GM21381 (cell line): ENCODE results near the gene TTPAL.
"Not testable (repeated sequence)": the region's sequence is repeated elsewhere in the genome, so short reads cannot be mapped to it uniquely, and the experiment has no call there.

Source experiments
- ATAC-seq: cut with Tn5 transposase; IDR thresholded peaks from one replicate; pipeline ENCODE4 v1.9.1; 2021; ENCODE audit warnings: mild to moderate bottlenecking, moderate library complexity; ENCODE audit not compliant: unreplicated experiment

The TTPAL gene

GRCh38 chr20:44467289-44467883 lies 8.3 kb upstream of the TTPAL start:
- ATAC-seq, result no peak

GRCh38 chr20:44468044-44468782 lies 7.5 kb upstream of the TTPAL start:
- no peak for ATAC-seq

GRCh38 chr20:44470327-44470726 lies 5.3 kb upstream of the TTPAL start:
- ATAC-seq, result no peak

- no peak for ATAC-seq
These were observed 4.2 kb upstream of the TTPAL start for GRCh38 chr20:44471481-44471882.

GRCh38 chr20:44472283-44472682 lies 3.4 kb upstream of the TTPAL start:
- ATAC-seq, result not testable (repeated sequence)

GRCh38 chr20:44475372-44475693 lies 341 bp upstream of the TTPAL start:
- no peak for ATAC-seq

GRCh38 chr20:44477151-44477550 lies 1.5 kb downstream of the TTPAL start:
- no peak for ATAC-seq

- ATAC-seq, result no peak
These were observed 2.5 kb downstream of the TTPAL start for GRCh38 chr20:44478206-44478605.

- ATAC-seq, result no peak
These were observed 4.0 kb downstream of the TTPAL start for GRCh38 chr20:44479643-44480042.

- no peak for ATAC-seq
These were observed 4.4 kb downstream of the TTPAL start for GRCh38 chr20:44480097-44480496.

GRCh38 chr20:44481719-44482416 lies 6.2 kb downstream of the TTPAL start:
- ATAC-seq, result no peak

GRCh38 chr20:44483112-44483511 lies 7.4 kb downstream of the TTPAL start:
- ATAC-seq, result no peak

GRCh38 chr20:44485078-44485829 lies 9.6 kb downstream of the TTPAL start:
- ATAC-seq, result no peak

GRCh38 chr20:44485830-44486198 lies 10.1 kb downstream of the TTPAL start:
- ATAC-seq, result no peak

- ATAC-seq, result no peak
These were observed 12.9 kb downstream of the TTPAL start for GRCh38 chr20:44488551-44488950.

GRCh38 chr20:44489223-44489622 lies 13.5 kb downstream of the TTPAL start:
- ATAC-seq, result no peak

GRCh38 chr20:44489931-44490330 lies 14.3 kb downstream of the TTPAL start:
- ATAC-seq, result no peak

- no peak for ATAC-seq
These were observed 16.1 kb downstream of the TTPAL start for GRCh38 chr20:44491635-44492395.

GRCh38 chr20:44494266-44494665 lies 18.6 kb downstream of the TTPAL start:
- no peak for ATAC-seq

- no peak for ATAC-seq
These were observed 19.0 kb downstream of the TTPAL start for GRCh38 chr20:44494681-44495080.

GRCh38 chr20:44495257-44495656 lies 19.6 kb downstream of the TTPAL start:
- no peak for ATAC-seq
